NCI-H446 treated with DMSO at 0.1 percent for 48 hours (cell line): Measurements from ENCODE around the gene TPSG1.
"Not testable (repeated sequence)": the region's sequence is repeated elsewhere in the genome, so short reads cannot be mapped to it uniquely, and the experiment has no call there.

Source experiments
- DNase-seq: peaks from one replicate; lab custom pipeline; 2025; lab: John Stamatoyannopoulos, UW

The TPSG1 gene

DNA sequence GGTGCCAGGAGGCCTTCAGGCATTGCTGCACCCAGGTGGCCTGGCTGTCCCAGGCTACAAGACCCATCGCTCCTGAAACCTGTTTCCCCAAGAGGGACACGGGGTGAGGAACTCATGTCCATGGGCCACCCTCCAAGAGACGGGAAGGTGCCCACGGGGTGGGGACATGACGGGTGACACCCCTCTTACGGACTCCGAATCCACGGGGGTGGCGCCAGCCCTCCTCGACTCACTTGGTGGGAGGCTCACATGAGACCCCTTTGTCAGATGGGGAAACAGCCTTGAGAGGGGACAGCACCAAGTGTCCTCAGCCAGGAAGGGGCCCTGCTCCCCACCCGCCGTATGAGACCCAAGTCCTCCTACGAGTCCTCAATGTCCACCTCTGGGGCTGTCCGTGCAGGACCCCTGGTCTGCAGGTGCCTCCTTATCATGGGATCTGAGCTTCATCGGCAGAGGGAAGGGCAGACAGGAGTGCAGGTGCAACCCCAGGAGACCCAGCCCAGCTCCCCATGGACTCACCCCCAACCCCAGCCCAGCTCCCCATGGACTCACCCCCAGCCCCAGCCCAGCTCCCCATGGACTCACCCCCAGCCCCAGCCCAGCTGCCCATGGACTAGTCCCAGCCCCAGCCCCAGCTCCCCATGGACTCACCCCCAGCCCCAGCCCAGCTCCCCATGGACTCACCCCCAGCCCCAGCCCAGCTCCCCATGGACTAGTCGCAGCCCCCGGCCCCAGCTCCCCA lies 5.6 kb upstream of the TPSG1 start:
- not testable (repeated sequence) for DNase-seq

GRCh38 chr16:1230084-1230470 lies 5.0 kb upstream of the TPSG1 start, which contains the start of gene TPSB2:
Gene TPSB2, minus strand, starts transcription at chr16:1230184. Its CDS starts 233 bp downstream, at chr16:1229951.
- not testable (repeated sequence) for DNase-seq

- DNase-seq: not testable (repeated sequence)
Observed at GRCh38 chr16:1229476-1229875, 4.4 kb upstream of the TPSG1 start.

GRCh38 chr16:1228227-1228626 lies 3.2 kb upstream of the TPSG1 start:
- DNase-seq: not testable (repeated sequence)

DNA sequence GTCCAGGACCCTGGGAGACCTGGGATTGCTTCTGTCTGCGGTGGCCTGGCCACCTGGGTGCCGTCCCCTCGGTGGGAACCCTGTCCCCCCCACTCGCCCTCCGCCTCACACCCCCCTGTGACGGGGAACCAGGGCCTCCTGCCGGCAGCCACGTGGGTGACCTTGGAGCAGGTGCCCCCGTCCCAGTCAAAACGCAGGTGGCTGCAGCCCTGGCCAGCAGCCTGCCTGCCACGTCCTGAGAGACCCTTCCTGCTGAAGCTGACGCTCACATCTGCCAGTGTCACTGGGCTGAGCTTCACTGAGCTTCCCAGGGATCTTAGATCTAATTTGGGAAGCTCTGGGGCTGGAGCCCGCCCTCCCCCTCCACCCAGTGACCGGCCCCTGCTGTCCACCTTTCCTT lies 1.6 kb upstream of the TPSG1 start:
- not testable (repeated sequence) for DNase-seq

DNA sequence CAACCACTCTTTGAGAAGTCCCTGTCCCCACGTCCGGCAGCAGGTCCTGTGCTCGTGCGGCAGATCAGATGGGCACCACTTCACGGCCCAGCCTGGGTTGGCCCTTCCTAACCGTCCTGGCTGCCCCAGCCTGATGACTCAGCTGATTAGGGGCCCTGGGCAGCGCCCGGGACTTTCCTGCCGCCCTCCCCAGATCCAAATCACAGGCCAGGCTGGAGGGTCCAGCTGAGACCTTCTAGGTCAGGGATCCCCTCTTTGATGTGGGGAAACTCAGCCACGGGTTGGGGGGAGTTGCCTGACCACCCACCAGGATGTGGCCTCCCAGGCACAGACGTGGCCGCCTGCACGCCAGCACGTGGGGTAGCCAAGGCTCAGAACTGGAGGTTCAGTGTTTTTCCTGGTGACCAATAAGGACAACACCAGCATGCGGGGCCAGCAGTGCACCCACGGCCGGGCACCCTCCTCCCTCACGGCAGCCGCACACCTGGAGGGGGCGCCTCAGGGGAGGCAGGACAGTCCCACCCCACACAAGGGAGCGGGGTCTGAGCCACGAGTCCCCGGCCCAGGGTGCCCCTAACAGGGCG lies 752 bp upstream of the TPSG1 start:
- DNase-seq: not testable (repeated sequence)

- no peak for DNase-seq
Observed at GRCh38 chr16:1224558-1224957, 510 bp downstream of the TPSG1 start.

GRCh38 chr16:1223355-1224214 lies 1.5 kb downstream of the TPSG1 start:
- no peak for DNase-seq

GRCh38 chr16:1222553-1223354 lies 2.3 kb downstream of the TPSG1 start:
- DNase-seq: no peak

GRCh38 chr16:1221628-1222552 lies 3.2 kb downstream of the TPSG1 start:
- no peak for DNase-seq

- DNase-seq: no peak
Observed at GRCh38 chr16:1220841-1221627, 4.0 kb downstream of the TPSG1 start.

DNA sequence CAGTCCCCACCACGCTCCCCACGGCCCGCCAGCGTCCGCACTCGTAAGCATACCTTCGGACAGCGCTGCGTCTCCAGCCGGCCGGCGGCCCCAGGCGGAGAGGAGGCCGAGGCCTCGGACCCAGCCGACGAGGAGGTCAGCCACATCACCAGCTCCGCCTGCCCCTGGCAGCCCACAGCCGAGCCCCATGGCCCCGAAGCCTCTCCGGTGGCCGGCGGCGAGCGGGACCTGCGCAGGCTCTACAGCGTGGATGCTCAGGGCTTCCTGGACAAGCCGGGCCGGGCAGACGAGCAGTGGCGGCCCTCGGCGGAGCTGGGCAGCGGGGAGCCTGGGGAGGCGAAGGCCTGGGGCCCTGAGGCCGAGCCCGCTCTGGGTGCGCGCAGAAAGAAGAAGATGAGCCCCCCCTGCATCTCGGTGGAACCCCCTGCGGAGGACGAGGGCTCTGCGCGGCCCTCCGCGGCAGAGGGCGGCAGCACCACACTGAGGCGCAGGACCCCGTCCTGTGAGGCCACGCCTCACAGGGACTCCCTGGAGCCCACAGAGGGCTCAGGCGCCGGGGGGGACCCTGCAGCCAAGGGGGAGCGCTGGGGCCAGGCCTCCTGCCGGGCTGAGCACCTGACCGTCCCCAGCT lies 4.9 kb downstream of the TPSG1 start:
- DNase-seq: no peak

DNA sequence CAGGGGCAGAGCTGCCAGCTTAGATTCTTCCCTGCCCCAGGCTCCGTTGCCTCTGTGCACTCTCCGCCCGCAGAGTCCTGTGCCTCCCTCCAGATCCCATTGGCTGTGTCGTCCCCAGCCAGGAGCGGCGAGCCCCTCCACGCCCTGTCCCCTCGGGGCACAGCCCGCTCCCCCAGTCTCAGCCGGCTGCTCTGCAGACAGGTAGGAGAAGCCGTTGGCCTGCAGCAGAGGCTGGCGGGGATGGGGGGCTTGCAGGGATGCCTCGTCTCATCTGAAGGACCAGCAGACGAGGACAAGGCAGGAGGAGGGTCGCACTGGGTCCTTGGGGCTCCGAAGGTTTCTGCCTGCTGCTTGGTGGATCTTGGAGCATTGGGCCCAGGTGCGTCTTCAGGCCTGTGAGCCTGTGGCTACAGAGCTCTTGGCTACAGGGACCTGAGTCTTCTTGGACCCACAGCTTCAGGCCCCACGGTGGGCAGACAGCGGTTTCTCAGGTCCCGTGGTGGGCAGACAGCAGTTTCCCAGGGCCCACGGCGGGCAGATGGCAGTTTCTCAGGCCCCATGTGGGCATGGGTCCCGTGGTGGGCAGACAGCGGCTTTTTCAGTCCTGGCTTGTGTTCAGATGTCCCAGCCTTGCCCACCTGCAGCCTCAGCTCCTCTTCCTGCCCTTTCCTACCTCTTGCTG lies 6.0 kb downstream of the TPSG1 start:
- DNase-seq: no peak

DNA sequence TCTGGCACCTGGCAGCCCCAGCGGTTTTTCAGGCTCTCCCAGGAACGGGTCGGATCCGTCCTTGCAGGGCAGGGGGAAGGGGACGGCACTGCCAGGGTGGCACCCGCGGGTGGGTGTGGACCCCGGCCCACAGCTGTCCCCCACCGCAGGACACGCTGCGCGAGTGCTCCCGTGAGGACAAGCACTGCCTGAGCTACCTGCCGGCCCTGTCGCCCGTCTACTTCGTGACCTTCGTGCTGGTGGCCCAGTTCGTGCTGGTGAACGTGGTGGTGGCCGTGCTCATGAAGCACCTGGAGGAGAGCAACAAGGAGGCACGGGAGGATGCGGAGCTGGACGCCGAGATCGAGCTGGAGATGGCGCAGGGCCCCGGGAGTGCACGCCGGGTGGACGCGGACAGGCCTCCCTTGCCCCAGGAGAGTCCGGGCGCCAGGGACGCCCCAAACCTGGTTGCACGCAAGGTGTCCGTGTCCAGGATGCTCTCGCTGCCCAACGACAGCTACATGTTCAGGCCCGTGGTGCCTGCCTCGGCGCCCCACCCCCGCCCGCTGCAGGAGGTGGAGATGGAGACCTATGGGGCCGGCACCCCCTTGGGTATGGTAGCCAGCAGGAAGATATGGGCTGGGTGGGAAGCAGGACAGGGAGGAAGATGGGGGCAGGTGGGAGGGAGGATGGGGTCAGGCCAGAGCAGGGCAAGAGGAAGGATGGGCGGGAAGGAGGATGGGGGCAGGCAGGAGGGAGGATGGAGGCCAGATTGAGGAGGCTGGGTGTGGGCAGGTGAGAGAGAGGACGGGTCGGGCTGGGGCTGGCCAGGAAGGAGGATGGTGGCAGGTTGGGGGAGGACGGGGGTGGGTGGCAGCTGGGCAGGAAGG lies 6.8 kb downstream of the TPSG1 start:
- no peak for DNase-seq

- no peak for DNase-seq
Observed at GRCh38 chr16:1217526-1217925, 7.5 kb downstream of the TPSG1 start.

DNA sequence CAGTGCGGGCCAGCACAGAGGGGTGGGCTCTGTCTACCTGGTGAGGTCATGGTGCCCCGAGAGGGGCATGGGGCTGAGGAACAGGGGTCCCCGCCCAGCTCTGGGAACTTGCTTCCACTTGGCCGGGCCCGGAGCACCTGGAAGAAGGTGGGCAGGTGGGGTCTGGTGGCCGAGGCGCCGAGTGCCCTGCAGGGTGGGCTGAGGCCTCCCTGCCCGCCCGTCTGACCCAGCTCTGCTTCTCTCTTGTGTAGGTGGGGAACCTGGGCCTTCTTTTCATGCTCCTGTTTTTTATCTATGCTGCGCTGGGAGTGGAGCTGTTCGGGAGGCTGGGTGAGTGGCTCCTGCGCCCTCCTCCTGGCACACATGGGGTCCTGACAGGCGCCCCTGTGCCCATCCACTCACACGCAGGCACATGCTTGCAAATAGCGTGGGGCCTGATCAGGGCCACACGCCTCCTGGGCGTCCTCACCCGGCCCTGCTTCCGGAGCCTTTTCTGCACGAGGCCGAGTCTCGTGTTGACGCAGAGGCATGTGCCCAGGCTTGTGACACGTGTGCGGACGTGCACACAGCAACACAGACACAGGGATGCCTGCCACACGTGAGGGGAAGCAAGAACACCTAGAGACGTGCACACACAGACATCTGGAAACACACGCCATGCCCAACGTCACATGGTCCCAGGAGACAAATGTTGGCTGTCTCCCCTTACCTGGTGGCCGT lies 8.2 kb downstream of the TPSG1 start:
- DNase-seq: no peak

DNA sequence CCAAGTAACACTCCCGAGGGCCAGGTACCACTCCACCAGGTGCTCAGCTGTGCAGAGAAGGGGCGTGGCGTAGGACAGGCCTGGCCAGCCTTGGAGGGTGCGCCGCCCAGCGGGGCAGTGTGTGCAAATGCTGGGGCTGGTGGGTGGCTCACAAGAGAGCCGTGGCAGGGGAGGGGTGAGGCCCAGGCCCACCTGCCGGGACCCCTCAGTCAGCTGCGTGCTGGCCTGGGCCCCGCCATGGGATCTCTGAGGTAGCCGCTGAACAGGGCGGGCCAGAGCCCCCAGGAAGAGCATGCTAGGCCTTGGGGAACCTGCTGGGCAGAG lies 8.8 kb downstream of the TPSG1 start:
- DNase-seq: no peak
